Loucy (cell line): ENCODE measurements around the gene DAD1.

Experiments
- CTCF ChIP-seq: fragments of 200-600 bp; sonication (generic); conservative IDR thresholded peaks from 2 replicates; pipeline ENCODE4 v1.5.1; 2014; ENCODE audit warnings: mild to moderate bottlenecking, antibody characterized with exemption, low read length
- EZH2phosphoT487 ChIP-seq: fragments of 200-600 bp; IDR thresholded peaks from 2 replicates; pipeline ENCODE4 v1.6.1; 2018; ENCODE audit warnings: antibody characterized with exemption, mild to moderate bottlenecking, moderate library complexity, borderline replicate concordance

GRCh38 chr14:22533739-22534359 lies 55.2 kb downstream of the DAD1 start:
- TF ChIP-seq CTCF (no peak), EZH2phosphoT487 (no peak)
